Activated CD4-positive, CD25-positive, alpha-beta regulatory T cell treated with anti-CD3 and anti-CD28 coated beads, Interleukin-2, amount 50 U/mL, for 72 hours (primary cell): ENCODE results near the gene SLC6A6.

Experiments used
- DNase-seq: peaks from one replicate; pipeline ENCODE4 v3.0.0; 2021

The SLC6A6 gene

DNA sequence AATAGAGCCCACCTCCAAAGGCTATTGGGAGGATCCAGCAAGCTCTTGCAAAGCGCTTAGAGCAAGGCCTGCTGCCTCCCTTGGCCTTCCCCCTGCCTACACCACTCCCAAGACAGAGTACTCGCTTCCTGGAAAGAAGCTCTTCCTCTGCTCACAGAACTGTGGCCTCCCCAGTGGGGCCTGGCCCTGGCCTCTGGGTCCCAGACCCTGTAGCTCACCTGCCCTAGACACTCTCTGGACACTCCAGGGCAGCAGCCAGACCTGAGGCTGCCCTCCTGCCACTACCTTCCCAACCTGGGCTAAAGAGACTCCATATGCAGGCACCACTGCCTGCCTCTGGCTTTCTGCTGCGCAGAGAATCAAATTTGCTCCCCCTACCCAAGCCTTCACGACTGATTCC is 87.8 kb downstream of the SLC6A6 start:
- no peak for DNase-seq

DNA sequence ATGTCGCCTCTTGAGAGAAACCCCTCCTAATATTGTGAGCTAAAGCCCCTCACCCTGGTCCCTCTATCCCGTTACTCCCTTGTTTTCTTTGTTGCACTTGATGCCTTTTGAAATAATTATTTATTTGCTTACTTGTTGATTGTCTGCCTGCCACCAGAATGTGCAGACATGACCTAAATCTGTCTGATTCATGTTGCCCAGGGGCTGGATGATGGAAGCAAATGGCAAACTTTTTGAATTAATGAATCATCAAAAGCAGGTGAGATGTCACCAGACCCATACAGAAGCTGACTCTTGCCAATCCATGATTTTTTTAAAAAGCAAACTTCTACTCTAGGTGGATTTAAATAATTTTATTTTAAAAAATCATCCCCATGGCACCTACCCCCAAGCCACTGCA is 88.4 kb downstream of the SLC6A6 start:
- no peak for DNase-seq

- DNase-seq: no peak
These were observed 89.2 kb downstream of the SLC6A6 start for GRCh38 chr3:14491396-14492190.

DNA sequence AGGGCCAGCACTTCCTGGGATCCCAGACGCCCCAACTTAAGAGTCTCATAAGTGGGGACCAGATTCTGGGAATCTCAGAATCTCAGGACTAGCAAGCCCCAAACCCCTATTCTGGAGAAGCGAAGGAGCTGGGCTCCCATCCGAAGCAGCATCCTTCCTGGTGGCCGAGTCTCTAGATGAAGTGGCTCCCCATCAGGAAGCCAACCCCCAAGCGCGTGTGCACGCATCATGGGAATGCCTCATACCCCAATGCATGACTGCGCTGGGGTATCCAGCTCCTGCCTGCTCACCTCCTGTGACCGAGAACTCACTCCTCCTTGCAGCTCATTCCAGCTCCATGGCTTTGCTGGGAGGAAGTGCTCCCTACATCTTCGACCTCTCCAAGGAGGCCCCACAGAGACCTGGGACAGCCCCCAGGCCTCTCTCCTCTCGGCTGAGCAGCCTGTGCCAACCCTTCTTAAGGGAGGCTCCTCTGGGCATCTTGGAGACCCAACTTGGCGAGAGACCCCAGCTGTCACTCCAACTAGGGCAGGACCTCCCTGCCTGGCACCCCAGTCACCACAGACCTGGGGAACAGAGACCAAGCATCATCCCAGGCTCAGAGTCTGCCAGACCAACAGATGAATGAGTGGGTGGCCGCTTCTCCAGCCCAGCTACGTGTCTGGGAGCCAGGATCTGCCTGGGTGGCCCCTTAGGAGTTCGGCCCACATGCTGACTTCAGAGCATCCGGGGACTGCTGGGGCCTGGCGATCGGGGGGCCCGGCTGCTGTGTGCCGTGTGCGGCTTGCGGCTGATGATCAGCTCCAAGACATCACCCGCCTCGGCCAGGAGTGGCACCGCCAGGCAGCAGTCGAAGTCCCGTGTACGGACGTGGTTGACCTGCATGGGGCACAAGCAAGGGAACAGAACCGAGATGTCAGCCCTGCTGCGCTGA is 90.8 kb downstream of the SLC6A6 start:
- no peak for DNase-seq

- DNase-seq: no peak
These were observed 92.0 kb downstream of the SLC6A6 start for GRCh38 chr3:14494279-14494972.

GRCh38 chr3:14494973-14495300 is 92.5 kb downstream of the SLC6A6 start:
- no peak for DNase-seq

DNA sequence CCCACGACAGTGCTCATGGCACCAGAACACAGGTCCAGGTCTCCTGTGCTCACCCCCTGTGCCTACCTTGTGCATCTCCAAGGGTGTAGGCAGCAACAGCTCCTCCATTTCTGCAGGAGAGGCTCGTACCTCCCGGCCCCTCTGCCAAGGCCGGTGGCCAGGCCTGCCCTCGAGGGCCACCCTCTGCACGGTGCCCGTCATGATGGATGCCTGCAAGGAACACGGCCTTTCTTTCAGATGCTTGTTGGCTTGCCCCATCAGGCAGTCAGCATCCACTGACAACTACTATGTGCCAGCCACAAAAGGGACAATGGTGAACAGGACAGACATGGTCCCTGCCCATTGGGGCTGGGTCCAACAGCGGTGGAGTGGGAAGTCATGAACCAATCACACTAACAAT is 93.9 kb downstream of the SLC6A6 start:
- DNase-seq: no peak

GRCh38 chr3:14497321-14497720 is 94.9 kb downstream of the SLC6A6 start:
- no peak for DNase-seq

DNA sequence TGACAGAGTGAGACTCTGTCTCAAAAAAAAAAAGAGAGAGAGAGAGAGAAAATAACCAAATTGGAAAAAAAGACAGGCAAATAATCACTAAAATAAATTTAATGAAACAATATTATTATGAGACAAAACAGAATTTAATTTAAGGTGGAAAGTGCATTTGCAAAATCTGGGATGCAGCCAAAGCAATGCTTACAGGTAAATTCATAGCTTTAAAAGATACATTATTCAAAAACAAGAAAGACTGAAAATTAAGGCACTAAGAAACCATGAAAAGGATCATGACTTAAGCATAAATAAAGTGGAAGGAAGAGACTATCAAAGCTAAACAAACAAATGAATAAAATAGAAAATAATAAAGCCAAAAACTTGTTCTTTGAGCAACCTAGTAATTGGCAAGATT is 100.1 kb downstream of the SLC6A6 start:
- DNase-seq: no peak

- DNase-seq: no peak
These were observed 100.8 kb downstream of the SLC6A6 start for GRCh38 chr3:14503033-14503705.

DNA sequence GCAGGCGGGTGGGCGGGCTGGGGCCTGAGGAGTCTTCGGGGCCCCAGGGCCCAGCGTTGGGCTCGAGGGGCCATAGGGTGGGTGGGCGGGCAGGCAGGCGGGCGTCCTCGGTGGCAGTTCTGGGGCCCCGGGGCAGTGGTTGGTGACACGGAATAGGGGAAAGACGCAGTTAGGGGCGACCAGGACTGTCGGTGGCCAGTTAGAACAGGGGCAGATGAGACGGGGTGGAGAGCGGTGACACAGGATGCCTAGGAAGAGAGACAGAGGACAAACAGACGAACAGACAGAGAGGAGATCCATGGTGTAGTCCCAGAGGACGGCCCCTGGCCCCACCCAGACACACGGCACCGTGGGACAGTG is 101.3 kb downstream of the SLC6A6 start:
- no peak for DNase-seq

- DNase-seq: no peak
These were observed 102.8 kb downstream of the SLC6A6 start for GRCh38 chr3:14505001-14505802.

DNA sequence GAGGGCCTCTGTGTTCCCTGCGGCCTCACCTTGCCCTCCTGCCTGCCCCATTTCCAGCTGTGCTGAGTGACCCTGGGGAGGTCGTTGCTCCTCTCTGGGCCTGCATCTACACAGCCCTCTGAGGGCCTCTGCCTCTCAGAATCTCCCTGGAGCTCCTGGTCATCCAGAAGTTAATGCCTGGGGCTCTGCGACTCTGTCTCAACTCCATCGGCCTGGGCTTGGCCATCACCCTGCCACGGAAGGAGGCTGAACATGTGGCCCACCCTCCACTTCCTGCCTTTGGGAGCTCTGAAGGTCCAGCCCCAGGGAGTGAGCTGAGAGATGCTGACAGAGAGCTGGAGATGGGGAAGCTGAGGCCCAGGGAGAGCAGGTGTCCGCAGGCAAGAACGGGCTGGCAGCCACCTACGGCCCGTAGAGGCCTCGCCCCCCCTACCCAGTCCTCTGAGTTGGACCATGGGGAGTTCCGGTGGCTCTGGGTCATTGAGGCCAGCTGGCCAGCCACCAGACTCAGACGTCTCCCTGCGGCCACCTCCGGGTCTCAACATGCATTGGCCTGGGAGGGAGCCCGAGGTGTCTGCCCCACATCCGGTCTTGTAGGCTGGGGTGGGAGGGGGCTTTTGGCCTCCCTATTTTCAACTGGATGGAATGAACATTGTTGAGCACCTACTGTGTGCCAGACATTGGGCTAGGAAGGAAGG is 103.5 kb downstream of the SLC6A6 start:
- DNase-seq: peak; percentile 15

GRCh38 chr3:14506626-14507304 is 104.4 kb downstream of the SLC6A6 start:
- DNase-seq: peak; percentile 21

DNA sequence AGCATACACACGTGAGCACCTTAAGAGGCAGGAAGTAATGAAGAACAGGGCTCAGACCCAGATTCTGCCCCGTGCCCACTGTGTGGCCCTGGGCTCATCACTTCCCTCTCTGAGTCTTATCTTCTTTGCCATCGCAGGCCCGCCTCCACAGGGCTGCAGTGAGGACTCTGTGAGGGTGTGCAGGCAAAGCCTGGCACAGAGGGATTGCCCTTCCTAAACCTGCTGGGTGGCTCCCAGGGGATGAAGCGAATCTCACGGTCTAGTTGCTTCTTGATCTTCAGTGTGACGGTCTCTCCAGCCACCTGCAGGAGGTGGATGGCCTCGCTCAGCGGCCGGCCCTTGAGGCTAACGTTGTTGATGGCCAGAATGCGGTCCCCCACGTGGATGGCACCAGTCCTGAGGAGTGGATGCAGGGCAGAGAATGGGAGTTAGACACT is 104.9 kb downstream of the SLC6A6 start:
- DNase-seq: no peak

DNA sequence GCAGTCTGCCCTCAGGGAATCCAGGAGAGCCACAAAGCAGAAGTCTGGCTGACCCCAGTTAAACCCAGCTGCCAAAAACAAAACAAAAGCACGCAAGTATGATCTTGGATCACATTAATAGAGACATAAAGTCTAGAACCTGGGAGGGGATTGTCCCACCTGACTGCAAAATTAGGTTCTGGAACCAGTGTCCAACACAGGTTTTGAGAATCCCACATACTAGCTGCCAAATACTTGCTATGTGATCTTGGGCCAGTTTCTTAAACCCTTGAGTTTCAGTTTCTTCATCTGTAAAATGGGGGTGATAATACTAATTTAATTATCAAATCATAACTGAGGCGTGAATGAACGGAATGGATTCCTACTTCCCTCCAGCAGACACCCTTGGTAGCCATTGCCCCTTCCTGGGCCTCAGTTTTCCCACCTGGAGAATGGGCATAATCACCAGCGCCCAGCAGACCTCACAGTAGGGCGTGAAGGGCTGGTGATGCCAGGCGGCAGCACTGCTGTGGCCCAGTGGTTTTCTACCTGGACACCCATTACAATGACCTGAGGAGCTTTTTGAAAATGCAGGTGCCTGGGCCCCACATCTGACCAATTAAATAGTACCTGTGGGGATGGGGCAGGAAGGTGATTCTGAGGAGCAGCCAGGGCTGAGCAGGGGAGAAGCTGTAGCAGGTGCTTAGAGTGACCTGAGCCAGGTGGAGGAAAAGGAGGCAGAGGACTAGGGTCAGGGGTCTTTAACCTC is 105.5 kb downstream of the SLC6A6 start:
- DNase-seq: peak; percentile 20

- peak; percentile 17 for DNase-seq
These were observed 106.1 kb downstream of the SLC6A6 start for GRCh38 chr3:14508505-14508819.

- DNase-seq: peak; percentile 82
These were observed 106.8 kb downstream of the SLC6A6 start for GRCh38 chr3:14508966-14509795.

GRCh38 chr3:14509796-14510100 is 107.3 kb downstream of the SLC6A6 start:
- DNase-seq: peak; percentile 9
